ENCODE results near the gene OPCML. TPM values are rescaled to one million over a fixed set of nuclear protein-coding genes. Genes with fewer than 3 reads are reported as not detected.

OPCML gene
- total RNA-seq, 1 experiment from 2014 or later = not detected

GRCh38 chr11:133230431-133230830, 301.9 kb downstream of the OPCML start:
- CTCF ChIA-PET = no interaction called here

GRCh38 chr11:133228471-133229329, 303.6 kb downstream of the OPCML start:
- no peaks in the 10 kb centered on the region for H3K4me1 ChIP-seq (replicated peaks; ENCODE audit: insufficient read depth)
- H3K27ac ChIP-seq = no peak overlapping the region
- no TSS peak for BruUV-seq (replicated peaks)
- POLR2A ChIA-PET (ENCODE audit: unreplicated experiment) = no interaction called here
- no peak overlapping the region for H3K4me2 ChIP-seq
- H3K79me2 ChIP-seq (ENCODE audit: low read depth) = no peaks in the 10 kb centered on the region
- no peaks in the 10 kb centered on the region; the same call in 1 of the 2 replicates for H4K20me1 ChIP-seq (ENCODE audit: insufficient read depth)
- DNase-seq = no peak
- TF ChIP-seq EZH2 (IDR thresholded peaks at IDR 0.05; ENCODE audit: low read depth) = no peak
- no peak for TF ChIP-seq CTCF (conservative IDR thresholded peaks at IDR 0.05)
- CTCF ChIA-PET = no interaction called here
- peaks cover 70% of the 10 kb centered on the region for H3K27me3 ChIP-seq (ENCODE audit: insufficient read depth, low read depth)
- intact Hi-C loops (cut with micrococcal nuclease; ENCODE audit: unreplicated experiment) = no loop called here
- no peak overlapping the region for H3K4me3 ChIP-seq
- no peaks in the 10 kb centered on the region for H3K9me2 ChIP-seq (ENCODE audit: insufficient read depth)
- no peaks in the 10 kb centered on the region for H3K36me3 ChIP-seq (ENCODE audit: low read depth)
- no peaks in the 10 kb centered on the region for H3K9me3 ChIP-seq (ENCODE audit: insufficient read depth, low read depth)
- H2AFZ ChIP-seq = no peak overlapping the region
- no peaks in the 10 kb centered on the region for H3F3A ChIP-seq (ENCODE audit: insufficient read depth, low read depth)

More at GRCh38 chr11:133230431-133230830, 301.9 kb downstream of the OPCML start:
- intact Hi-C loops (cut with micrococcal nuclease; ENCODE audit: unreplicated experiment) = no loop called here
- H3K4me1 ChIP-seq (replicated peaks; ENCODE audit: insufficient read depth) = no peaks in the 10 kb centered on the region
- no peak overlapping the region for H2AFZ ChIP-seq
- H3K4me3 ChIP-seq = no peak overlapping the region
- H3K27ac ChIP-seq = no peak overlapping the region
- H3K4me2 ChIP-seq = no peak overlapping the region
- POLR2A ChIA-PET (ENCODE audit: unreplicated experiment) = no interaction called here
- no peak for DNase-seq
- BruUV-seq (replicated peaks) = no TSS peak
- no peaks in the 10 kb centered on the region for H3F3A ChIP-seq (ENCODE audit: insufficient read depth, low read depth)
- H3K9me2 ChIP-seq (ENCODE audit: insufficient read depth) = no peaks in the 10 kb centered on the region
- H3K36me3 ChIP-seq (ENCODE audit: low read depth) = no peaks in the 10 kb centered on the region
- H3K79me2 ChIP-seq (ENCODE audit: low read depth) = no peaks in the 10 kb centered on the region
- H3K9me3 ChIP-seq (ENCODE audit: insufficient read depth, low read depth) = no peaks in the 10 kb centered on the region
- peaks cover 62% of the 10 kb centered on the region for H3K27me3 ChIP-seq (ENCODE audit: insufficient read depth, low read depth)
- TF ChIP-seq CTCF (conservative IDR thresholded peaks at IDR 0.05) = no peak
- no peaks in the 10 kb centered on the region; the same call in 1 of the 2 replicates for H4K20me1 ChIP-seq (ENCODE audit: insufficient read depth)

GRCh38 chr11:133227632-133228111, 304.6 kb downstream of the OPCML start:
- peaks cover 81% of the 10 kb centered on the region for H3K27me3 ChIP-seq (ENCODE audit: insufficient read depth, low read depth)
- CTCF ChIA-PET = no interaction called here
- no peak overlapping the region for H2AFZ ChIP-seq
- intact Hi-C loops (cut with micrococcal nuclease; ENCODE audit: unreplicated experiment) = no loop called here
- no peaks in the 10 kb centered on the region for H3K4me1 ChIP-seq (replicated peaks; ENCODE audit: insufficient read depth)
- H3K79me2 ChIP-seq (ENCODE audit: low read depth) = no peaks in the 10 kb centered on the region
- TF ChIP-seq EZH2 (IDR thresholded peaks at IDR 0.05; ENCODE audit: low read depth) (no peak), CTCF (conservative IDR thresholded peaks at IDR 0.05) (no peak)
- H4K20me1 ChIP-seq (ENCODE audit: insufficient read depth) = no peaks in the 10 kb centered on the region; the same call in 1 of the 2 replicates
- no peaks in the 10 kb centered on the region for H3F3A ChIP-seq (ENCODE audit: insufficient read depth, low read depth)
- BruUV-seq (replicated peaks) = no TSS peak
- no peaks in the 10 kb centered on the region for H3K9me3 ChIP-seq (ENCODE audit: insufficient read depth, low read depth)
- no peaks in the 10 kb centered on the region for H3K9me2 ChIP-seq (ENCODE audit: insufficient read depth)
- no peaks in the 10 kb centered on the region for H3K36me3 ChIP-seq (ENCODE audit: low read depth)
- DNase-seq = no peak
- H3K27ac ChIP-seq = no peak overlapping the region
- no peak overlapping the region for H3K4me2 ChIP-seq
- no peak overlapping the region for H3K4me3 ChIP-seq
- POLR2A ChIA-PET (ENCODE audit: unreplicated experiment) = no interaction called here

All from PC-9 (cell line).